ENCODE results near the gene COL6A2. TPM values are rescaled to one million over a fixed set of nuclear protein-coding genes. Genes with fewer than 3 reads are reported as not detected.

Gene COL6A2
- total RNA-seq, 6 experiments from 2014 or later: 17.3 to 81.7 (median 38.4) TPM

DNA sequence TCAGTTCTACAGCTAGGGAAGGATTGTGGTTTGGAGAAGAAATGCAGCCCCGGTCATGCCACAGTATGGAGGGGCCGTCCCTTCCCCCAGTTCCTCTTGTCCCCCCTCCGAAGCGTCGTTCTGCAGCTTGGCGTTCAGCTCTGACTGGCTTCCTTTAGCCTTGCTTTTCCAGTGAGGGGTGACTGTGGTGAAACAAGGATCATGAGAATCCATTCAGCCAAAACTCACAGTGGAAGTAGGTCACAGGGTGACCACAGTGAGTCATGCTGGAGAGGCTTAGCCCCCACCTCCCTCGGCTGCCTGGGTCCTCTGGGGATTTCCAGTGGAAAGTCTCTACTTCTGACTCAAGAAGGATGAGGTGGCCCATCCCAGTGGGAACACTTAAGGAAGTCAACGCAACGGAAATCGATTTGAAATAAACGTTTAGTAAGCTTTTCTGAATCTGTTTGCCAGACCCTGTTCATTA is 37.3 kb upstream of the COL6A2 start:
- TF ChIP-seq, protein P1, sequence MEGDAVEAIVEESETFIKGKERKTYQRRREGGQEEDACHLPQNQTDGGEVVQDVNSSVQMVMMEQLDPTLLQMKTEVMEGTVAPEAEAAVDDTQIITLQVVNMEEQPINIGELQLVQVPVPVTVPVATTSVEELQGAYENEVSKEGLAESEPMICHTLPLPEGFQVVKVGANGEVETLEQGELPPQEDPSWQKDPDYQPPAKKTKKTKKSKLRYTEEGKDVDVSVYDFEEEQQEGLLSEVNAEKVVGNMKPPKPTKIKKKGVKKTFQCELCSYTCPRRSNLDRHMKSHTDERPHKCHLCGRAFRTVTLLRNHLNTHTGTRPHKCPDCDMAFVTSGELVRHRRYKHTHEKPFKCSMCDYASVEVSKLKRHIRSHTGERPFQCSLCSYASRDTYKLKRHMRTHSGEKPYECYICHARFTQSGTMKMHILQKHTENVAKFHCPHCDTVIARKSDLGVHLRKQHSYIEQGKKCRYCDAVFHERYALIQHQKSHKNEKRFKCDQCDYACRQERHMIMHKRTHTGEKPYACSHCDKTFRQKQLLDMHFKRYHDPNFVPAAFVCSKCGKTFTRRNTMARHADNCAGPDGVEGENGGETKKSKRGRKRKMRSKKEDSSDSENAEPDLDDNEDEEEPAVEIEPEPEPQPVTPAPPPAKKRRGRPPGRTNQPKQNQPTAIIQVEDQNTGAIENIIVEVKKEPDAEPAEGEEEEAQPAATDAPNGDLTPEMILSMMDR (IDR thresholded peaks at IDR 0.05): no peak
- TF ChIP-seq POLR2A (IDR thresholded peaks at IDR 0.05): no peak
- Histone ChIP-seq H3K9me3 (no peaks in the 10 kb centered on the region), H3K36me3 (no peaks in the 10 kb centered on the region), H3K4me1 (no peaks in the 10 kb centered on the region), H3K27me3 (no peaks in the 10 kb centered on the region), H3K4me3 (no peak overlapping the region), H3K27ac (peak overlapping the region in 1 of 3 donors; percentile 65)
- DNase-seq (peak in 2 of 3 donors; percentile 36 to 44), ATAC-seq (peak in 2 of 4 donors; percentile 10 to 61)
- intact Hi-C loops (cut with DNase I): loop anchor here in 1 of 2 donors (10.0 kb wide), 1 partner anchor 56 kb away; no protein-coding TSS in a partner anchor
- WGBS (ENCODE audit: insufficient coverage, low coverage, low lambda C conversion rate, missing lambda C conversion rate): 48% methylated on average over 11 of the region's 11 CpGs

DNA sequence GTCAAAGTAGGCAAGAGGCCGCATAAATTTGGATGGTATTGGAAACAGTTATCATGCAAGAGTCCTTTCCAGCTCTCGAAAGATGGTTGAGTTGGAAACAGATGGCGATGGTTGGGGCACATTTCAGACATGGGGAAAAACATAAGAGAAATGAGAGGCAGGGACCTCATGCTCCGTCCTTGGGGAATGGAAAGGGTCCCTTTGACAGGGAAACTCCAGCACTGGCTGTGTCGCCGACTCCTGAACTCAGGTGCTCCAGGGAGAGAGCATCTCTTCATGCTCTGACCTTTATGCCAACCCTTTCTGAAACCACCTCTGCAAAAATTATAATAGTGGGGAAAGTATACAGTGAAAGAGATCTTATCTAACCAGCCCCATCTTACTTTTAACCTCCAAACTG is 36.8 kb upstream of the COL6A2 start:
- no peak for TF ChIP-seq POLR2A (IDR thresholded peaks at IDR 0.05)
- TF ChIP-seq, protein P1 (IDR thresholded peaks at IDR 0.05): no peak
- intact Hi-C loops (cut with DNase I): loop anchor here in 1 of 2 donors (10.0 kb wide), 1 partner anchor 56 kb away; no protein-coding TSS in a partner anchor
- Histone ChIP-seq H3K36me3 (no peaks in the 10 kb centered on the region), H3K27me3 (no peaks in the 10 kb centered on the region), H3K4me1 (no peaks in the 10 kb centered on the region), H3K9me3 (no peaks in the 10 kb centered on the region), H3K4me3 (no peak overlapping the region), H3K27ac (peak overlapping the region in 1 of 3 donors; percentile 1)
- DNase-seq: no peak
- 82% methylated on average over 4 of the region's 6 CpGs for WGBS (ENCODE audit: insufficient coverage, low coverage, low lambda C conversion rate, missing lambda C conversion rate)
- no peak for ATAC-seq

- no peaks in the 10 kb centered on the region for H3K36me3 ChIP-seq
- no peaks in the 10 kb centered on the region for H3K9me3 ChIP-seq
- H3K4me3 ChIP-seq: no peak overlapping the region
- H3K27me3 ChIP-seq: no peaks in the 10 kb centered on the region
- no peaks in the 10 kb centered on the region for H3K4me1 ChIP-seq
- peak overlapping the region in 1 of 3 donors; percentile 1 for H3K27ac ChIP-seq
- no peak for TF ChIP-seq POLR2A (IDR thresholded peaks at IDR 0.05)
- TF ChIP-seq, protein P1 (IDR thresholded peaks at IDR 0.05): no peak
- DNase-seq: no peak
- ATAC-seq: no peak
- 51% methylated on average over 5 of the region's 6 CpGs for WGBS (ENCODE audit: insufficient coverage, low coverage, low lambda C conversion rate, missing lambda C conversion rate)
- intact Hi-C loops (cut with DNase I): loop anchor here in 1 of 2 donors (10.0 kb wide), 1 partner anchor 57 kb away; no protein-coding TSS in a partner anchor
Measured at GRCh38 chr21:46061518-46061917, 36.4 kb upstream of the COL6A2 start.

DNA sequence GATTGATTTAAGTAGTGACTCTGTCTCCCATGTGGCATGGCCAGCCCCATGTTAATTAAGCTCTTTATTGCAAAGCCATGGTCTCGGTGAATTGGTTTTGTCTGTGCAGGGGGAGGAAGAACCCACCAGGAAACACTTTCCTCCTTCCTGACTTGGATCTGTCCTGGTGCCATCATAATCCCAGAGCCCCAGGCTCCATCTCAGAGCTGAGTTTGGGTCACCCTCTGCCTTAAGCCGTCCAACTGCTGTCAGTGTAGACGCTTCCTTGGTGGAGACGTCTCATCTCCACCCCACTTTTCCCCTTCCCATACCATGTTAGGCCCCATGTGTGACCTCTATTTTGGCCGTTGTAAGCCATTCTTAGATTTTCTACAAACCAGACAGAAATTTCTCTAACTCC is 36.0 kb upstream of the COL6A2 start:
- Histone ChIP-seq H3K4me3 (no peak overlapping the region), H3K9me3 (no peaks in the 10 kb centered on the region), H3K27ac (no peak overlapping the region), H3K4me1 (no peaks in the 10 kb centered on the region), H3K36me3 (no peaks in the 10 kb centered on the region), H3K27me3 (no peaks in the 10 kb centered on the region)
- DNase-seq: no peak
- 79% methylated on average over 3 of the region's 5 CpGs for WGBS (ENCODE audit: insufficient coverage, low coverage, low lambda C conversion rate, missing lambda C conversion rate)
- no peak for ATAC-seq
- no peak for TF ChIP-seq POLR2A (IDR thresholded peaks at IDR 0.05)
- TF ChIP-seq, protein P1 (IDR thresholded peaks at IDR 0.05): no peak
- intact Hi-C loops (cut with DNase I): loop anchor here in 1 of 2 donors (10.0 kb wide), 1 partner anchor 57 kb away; no protein-coding TSS in a partner anchor

Data from right lobe of liver (tissue), 6 donors.